ENCODE results near the gene NAT16.
A peak's percentile ranks its signal among the peaks of the same experiment; 100 is the strongest.
"Not testable (repeated sequence)": the region's sequence is repeated elsewhere in the genome, so short reads cannot be mapped to it uniquely, and the experiment has no call there.

Gene NAT16

DNA sequence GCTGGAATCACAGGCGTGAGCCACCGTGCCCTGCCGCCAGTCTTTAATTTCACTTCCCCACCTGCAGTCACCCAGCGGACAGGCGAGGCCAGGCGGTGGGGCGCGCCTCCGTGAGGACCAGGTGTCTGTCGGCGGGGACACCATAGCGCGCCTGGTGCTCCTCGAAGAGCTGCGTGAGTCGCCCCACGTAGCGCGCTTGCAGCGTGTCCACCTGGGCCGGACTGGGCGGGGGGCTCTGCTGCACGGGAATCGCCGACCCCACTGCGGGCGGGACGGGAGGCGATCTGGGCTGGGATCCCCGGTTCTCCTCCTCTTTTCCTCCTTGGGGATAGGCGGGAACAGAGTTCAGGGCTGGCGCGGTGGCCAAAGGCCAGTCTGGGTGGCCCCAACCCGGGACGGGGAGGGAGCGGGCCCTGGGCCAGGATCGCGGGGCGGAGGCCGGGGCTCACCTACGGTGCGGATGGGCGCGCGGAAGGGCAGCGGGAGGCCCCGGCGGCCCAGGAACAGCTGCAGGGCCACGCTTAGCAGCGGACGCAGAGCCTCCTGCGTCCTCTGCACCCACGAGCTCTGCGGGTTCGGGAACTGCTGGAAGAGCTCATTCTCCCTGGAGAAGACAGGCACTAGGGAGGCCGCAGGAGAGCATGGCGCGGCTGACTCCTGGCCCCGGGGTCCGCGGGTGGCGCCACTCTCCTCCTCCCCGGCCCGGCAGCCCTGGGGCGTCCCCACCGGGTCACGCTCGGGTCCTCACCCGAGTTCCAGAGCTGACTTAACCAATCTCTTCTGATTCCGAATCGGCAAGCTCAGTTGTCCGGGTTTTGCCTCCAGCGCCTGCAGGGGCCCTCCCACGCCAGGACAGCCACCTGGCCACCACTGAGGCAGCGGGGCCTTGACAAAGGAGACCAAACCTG lies 21.9 kb upstream of the NAT16 start:
- peak; percentile 62 for DNase-seq

DNA sequence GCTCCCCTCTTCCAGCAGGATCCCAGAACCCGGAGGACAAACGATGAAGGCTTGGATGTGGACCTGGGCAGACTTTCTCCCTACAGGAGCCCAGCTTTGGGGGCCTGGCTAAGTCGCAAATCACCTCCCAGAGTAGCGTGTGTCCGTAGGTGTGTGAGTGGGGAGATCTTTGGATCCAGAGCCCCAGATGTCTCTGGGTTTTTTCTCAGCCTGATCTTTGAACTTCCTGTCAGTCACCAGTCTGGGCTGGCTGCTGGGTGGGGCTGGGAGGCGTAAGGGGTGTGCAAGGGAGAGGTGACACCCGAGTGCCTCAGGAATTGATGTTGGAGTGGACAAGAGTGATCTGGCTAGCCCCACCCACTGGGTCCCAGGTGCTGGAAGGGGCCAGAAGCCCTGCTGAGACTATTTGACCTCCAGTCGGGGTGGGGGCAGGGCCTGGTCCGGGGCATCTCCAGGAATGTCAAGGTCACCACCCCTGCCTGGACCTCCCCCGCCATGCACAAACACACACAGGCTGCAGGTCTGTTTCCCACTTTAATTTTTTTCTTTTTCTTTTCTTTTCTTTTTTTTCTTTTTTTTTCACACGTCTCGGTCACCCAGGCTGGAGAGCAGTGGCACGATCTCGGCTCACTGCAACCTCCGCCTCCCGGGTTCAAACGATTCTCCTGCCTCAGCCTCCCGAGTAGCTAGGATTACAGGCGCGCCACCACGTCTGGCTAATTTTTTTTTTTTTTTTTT lies 20.9 kb upstream of the NAT16 start, which contains the start of gene MOGAT3:
Gene MOGAT3, minus strand, starts transcription at position 175 of the 738 bp plus-strand sequence. CDS start 182 bp downstream, outside the sequence.
- DNase-seq: no peak

DNA sequence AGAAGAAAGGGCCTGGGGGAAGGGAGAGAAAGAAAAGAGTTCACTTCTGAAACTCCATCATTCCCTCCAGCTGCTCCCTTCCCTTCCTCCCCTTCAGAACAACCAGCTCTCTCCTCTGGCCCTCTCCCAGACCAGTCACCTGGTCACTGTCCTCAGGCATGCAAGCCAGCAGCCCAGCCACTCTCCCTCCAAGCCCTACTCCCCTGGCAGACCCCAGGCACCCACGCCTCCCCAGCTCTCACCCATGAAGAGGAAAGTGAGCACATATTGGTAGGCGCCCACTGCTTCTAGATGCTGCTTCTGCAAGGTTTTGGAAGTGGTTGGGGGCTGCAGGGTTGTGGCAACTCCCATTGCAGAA lies 20.4 kb upstream of the NAT16 start:
- DNase-seq: no peak

DNA sequence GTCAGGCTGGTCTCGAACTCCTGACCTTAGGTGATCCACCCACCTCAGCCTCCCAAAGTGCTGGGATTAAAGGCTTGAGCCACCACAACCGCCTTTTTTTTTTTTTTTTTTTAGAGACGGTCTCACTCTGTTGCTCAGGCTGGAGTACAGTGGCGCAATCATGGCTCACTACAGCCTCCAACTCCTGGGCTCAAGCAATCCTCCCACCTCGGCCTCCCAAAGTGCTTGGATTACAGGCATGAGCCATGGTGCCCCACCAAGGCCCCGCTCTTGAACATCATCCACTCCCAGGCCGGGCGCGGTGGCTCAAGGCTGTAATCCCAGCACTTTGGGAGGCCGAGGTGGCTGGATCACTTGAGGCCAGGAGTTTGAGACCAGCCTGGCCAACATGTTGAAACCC lies 19.4 kb upstream of the NAT16 start:
- DNase-seq: not testable (repeated sequence)

DNA sequence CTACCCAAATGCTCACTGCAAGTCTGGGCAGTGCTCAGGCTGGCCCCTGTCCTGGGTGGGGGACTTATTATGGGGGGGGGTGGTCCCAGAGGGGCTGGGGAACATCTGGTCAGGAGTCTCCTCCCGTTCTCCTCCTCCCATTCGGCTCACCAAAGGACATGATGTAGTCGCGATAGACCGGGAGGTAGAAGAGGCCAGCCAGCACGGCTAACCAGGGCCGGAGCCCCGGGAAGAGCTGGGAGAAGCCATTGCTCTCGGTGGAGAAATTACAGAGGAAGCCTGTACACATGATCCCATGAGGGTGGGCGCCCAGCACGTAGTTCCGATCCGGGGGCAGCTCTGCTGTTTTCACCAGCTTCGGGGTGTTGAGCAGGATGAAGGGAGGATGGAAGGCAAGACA lies 18.4 kb upstream of the NAT16 start:
- DNase-seq: no peak

DNA sequence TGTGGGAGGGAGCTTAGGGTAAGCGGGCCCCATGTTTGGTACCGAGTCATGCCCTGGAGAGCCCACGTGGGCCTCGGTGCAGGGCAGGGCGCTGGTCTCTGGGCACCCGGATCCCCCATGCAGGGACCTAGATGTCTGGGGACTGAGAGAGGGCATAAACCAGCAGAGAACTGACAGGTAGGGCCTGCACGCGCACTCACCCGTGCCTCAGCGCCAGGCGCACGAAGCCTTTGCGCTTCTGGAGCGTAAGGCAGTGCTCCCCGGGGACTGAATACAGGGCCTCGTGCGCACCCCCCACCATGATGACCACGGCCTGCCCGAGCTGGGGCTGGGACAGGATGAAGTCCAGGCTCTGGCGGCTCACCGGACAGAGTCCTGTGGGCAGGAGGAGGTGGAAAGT lies 17.9 kb upstream of the NAT16 start:
- no peak for DNase-seq

DNA sequence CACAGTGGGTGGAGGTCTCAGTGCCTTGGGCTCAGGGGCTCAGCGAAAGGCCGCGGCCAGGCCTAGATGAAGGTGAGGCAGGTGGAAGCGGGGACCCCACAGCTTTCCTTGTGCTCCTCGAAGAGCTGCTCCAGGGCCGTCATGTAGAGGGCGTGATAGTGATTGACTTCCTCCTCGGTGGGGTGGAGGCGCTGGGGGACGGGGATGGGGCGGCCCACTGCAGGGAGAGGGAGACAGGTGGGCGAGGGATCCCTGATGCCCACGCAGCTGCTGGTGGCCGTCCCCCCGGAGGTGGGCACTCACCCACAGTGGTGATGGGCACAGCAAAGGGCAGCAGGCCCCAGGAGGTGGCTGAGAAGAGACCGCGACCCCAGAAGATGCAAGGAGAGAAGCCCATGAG lies 15.8 kb upstream of the NAT16 start:
- DNase-seq: no peak

DNA sequence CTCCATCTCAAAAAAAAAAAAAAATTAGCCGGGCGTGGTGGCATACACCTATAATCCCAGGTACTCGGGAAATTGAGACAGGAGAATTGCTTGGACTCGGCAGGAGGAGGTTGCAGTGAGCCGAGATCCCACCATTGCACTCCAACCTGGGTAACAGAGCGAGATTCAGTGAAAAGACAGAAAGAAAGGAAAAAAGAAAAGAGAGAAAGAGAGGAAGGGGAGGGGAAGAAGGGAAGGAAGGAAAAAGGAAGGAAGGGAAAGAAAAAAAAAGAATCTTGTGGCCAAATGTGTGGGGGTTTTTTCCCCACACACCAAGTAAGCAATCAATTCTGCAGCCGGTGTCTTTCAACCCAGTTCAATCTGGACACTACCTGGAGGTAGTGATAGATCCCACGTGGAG lies 9.0 kb upstream of the NAT16 start:
- DNase-seq: no peak

DNA sequence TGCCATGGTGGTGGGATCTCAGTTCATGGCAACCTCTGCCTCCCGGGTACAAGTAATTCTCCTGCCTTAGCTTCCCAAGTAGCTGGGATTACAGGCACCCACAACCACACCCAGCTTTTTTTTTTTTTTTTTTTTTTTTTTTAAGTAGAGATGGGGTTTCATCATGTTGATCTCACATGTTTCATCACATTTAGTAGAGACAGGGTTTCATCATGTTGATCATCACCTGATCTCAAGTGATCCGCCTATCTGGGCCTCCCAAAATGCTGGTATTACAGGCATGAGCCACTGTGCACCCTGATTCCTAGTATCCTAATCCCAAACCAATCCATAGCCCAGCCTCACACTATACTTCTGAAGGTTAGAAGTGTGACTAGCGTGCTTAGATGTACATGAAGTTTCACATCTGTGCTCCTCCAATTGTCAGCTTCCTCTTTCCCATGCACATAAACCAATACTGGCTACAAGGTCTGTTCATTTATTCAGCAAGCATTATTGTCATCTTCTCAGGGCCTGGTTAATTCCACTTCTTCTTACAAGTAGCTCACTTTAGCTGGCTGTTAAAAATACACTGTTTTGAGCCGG lies 6.8 kb upstream of the NAT16 start:
- no peak for DNase-seq

DNA sequence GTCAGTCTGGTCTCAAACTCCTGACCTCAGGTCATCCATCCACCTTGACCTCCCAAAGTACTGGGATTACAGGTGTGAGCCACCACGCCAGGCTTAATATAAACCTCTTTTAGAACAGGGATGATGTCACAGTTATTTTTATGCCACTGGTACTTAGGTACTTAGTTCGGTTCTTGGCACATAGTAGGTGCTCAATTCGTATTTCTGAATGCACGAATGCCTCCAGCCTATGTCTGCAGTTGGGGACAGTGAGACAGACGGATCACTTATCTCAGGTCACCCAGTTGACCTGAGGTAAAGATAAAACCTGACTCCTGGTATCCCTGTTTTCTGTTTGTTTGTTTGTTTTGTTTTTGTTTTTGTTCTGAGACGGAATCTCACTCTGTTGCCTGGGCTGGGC lies 6.1 kb upstream of the NAT16 start:
- DNase-seq: no peak

DNA sequence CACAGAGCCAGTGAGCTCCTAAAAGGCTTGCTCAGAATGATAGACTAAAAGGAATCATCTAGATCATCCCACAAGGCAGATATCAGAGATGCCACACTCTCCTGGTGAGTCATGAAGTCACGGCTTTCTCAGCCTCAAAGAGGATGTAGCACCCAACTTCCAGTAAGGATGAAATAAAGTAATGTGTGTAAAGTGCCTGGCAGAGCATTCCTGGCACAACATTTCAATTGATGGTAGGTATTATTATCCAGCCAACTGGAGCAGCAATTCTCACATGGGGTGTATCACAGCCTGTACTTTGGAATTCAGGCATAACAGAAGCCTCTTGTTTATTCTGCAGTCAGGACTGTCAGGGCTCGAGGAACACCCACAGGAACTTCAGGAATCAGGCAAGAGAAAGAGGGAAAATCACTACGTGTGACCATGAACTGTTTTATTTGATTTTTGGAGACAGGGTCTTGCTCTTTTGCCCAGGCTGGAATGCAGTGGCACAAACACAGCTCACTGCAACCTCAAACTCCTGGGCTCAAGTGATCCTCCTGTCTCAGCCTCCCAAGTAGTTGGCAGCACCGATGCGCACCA lies 5.3 kb upstream of the NAT16 start:
- no peak for DNase-seq

DNA sequence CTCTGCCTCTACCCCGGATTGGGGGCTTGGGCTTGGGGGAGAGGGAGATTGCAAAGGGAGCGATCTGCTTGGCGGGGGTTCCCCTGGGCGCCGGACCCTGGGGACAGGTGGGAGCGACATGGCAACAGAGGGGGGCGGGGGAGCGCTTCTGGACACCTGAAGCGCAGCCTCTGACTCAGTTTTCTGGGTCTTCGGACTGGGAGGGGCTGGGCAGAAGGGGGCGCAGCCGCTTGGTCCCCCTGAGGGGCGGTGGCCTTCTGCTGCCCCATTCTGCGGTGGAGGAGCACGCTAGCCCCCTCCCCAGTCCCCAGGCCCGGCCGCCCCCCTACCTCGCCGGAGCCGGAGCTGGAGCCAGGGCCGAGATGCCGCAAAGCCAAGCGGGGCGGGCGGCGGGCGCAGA lies 380 bp downstream of the NAT16 start:
- DNase-seq: peak; percentile 26

DNA sequence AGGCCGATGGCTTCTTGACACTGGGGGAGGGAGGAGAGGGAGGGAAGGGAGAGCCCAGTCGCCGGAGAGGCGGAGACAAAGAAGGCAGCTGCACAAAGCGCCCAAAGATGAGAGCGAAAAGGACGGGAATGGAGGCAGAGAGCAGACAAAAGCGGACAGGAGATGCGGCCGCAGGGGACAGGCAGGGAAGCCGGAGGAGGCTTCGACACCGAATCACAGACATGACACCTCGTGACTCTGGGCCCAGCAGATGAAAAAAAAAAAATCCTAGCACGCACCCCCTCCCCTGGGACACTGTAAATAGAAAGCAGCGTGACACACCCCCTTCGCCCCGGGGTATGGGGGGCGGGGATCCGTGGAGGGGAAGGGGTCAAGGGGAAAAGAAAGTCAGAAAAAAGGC lies 976 bp downstream of the NAT16 start:
- DNase-seq: peak; percentile 61

DNA sequence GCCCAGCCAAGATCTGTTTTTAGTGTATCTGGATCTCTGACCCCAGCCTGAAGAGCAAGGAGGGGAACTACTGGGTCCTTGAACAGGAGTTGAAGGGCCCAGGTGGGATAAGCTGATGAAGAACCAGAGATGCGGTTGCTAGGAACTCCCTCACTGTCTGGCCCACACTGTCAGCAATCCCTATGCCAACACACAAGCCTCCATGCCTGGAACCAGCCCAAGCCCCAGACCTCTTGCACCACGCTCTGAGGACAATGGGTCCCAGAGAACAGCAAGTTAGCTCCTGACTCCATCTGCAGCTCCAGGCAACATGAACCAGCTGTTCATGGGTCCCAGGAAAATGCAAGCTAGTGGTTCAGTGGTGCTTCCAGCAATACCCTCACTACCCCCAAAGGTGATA lies 2.4 kb downstream of the NAT16 start:
- DNase-seq: no peak

DNA sequence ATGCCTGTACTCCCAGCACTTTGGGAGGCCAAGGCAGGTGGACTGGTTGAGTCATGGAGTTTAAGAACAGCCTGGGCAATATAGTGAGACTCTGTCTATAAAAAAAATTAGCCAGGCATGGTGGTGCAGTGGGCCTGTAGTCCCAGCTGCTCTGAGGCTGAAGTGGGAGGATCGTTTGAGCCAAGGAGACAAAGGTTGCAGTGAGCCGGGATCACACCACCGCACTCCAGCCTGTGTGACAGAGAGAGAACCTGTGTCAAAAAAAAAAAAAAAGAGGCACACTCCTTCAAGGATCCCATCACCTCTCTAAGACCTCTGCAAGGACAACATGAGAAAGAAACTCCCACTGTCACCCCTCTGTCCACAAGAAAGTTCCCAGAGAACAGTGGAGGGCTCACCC lies 4.4 kb downstream of the NAT16 start:
- no peak for DNase-seq

DNA sequence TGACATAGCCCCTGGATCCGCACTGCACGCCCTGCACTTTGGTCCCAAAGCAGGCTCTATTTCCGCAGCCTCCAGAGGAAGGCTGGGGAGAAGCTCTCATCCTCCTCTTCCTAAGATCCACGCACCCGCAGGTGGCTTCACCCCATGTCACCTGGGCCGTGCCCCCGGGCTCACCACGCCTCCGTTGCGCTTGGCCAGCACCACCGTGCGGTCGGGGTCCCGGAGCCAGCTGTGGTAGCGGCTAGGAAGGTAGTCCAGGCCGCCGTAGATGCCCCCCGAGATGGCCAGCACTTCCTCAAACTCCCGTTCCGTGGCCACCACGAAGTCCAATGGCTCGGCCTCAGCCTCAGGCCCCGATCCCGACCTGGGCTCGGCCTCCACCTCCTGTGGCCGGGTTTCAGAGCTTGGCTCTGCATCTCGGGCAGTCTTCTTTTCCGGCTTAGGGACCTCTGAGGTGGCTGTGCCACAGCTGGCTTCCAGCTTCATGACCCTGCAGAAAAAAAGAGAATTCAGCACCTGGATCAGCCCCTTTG lies 5.7 kb downstream of the NAT16 start:
- no peak for DNase-seq

DNA sequence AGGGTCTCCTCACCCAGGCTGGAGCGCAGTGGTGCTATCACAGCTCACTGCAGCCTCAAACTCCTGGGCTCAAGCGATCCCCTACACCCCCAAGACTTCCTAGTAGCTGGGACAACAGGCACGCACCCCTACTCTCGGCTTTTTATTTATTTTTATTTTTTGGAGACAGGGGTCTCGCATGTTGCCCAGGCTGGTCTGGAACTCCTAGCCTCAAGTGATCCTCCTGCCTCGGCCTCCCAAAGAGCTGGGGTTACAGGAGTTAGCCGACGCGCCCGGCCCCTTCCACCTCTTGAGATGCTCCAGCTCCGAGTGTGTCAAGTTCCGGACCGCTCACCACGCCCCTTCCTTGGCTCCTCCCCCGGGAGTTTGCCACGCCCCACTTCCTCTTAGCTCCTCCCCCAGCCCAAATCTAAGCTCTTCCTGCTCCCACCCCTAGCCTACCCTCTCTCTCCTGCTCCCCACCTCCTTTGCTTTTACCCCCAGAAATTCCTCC lies 6.3 kb downstream of the NAT16 start:
- DNase-seq: peak; percentile 63

DNA sequence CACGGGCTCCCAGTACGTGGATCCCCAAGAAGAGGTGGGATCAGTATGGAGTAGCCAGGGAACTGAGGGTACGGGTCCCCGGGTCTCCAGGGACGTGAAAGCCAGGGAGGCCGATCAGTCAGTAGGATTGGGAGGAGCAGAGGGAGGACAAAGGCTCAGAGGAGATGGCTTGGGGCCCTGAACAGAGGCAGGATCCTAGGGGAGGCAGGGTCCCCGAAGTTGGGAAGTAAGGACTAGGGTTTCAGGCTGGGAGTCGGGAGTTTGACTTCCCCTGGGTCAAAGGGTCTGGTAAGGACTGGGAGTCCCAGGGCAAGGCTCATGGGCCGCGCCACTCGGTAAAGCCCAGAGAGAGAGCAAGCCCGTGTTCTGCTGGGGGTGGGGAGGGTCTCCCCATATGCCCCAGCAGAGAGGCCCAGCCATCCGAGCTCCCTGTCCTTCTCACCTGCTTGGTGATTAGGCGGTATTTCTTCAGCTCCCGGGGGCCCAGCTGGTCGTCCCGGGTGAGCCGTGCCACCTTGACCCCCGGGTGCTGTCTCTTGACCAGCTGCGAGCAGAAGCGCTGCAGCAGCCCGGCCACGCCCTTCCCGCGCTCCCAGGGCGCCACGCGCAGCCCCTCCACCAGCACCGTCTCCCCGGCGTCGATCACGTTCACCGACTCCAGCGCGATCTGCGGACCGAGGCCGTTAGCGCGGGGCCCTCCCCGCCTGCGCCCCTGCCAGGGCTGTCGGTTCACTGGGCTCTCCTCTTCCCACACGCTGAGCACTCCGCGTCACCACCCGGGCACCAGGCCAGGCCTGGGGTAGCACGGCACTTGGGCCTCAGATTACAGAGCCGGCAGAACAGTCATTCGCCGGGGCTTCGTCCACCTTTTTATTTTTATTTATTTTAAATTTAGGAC lies 7.0 kb downstream of the NAT16 start:
- DNase-seq: peak; percentile 84

DNA sequence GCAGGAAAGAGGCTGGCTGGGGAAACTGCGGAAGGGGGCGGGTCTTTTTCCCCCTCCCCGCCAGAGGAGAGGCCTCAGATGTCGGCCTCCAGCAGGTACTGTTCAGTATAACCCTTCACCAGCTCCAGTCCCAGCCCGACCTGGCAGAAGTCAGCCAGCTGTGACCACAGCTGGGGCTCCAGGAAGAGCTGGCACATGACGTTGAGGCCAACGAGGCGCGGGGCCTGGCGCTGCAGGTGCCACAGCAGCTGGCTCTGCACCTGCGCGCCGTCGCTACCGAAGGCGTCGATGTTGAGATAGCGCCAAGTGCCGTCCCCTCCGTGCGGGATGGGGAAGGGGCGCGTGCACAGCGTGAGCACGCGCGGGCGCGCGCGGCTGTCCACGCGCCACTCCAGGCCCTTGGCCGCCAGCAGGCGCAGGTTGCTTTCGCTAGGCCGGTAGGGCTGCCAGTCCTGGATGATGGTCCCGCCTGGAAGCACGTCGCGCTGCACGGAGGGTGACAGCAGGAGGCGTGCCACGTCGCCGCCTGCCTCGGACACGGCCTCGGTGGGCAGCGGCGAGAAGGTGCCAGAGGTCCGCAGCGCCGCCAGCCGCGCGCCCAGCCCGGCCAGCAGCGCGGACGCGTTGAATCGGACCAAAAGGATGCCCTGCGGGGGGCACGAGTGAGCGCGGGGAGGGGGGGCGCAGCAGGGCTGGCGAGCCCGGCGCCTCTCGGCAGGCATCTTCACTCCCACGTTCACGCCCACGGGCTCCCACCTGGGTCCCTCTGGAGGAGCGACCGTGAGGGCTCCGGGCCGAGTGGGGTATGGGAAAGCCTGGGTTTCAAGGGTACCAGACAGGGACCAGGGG lies 7.9 kb downstream of the NAT16 start:
- DNase-seq: peak; percentile 85

DNA sequence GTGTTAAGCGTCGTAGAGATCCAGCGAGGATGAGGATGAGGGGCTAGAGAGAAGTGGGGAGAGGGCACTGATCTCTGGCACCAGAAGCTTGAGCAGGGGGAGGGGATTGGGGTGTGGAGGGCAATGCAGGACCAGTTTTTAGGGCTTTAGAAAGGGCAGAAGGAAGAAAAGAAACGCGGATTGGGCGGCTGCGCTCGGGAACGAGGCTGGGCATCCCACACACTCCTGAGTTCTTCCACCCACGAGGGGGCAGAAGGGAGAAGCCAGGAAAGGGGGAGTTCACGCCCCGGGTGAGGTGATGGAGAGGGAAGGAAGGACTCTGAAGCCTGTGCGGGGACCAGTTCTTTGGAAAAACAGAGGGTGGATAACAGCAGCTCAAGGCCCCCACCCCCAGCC lies 8.7 kb downstream of the NAT16 start:
- peak; percentile 34 for DNase-seq
